Mesothelial cell of epicardium (in vitro differentiated cells): ENCODE measurements around the gene KCNK16. TPM values are rescaled to one million over a fixed set of nuclear protein-coding genes. Genes with fewer than 3 reads are reported as not detected.

Source experiments
- DNase-seq, 2 experiments: peaks; one replicate each; pipeline ENCODE4 v3.0.0; 2021; ENCODE audit warnings: low spot score in 2 of 2; ENCODE audit not compliant: unreplicated experiment in 2 of 2
- H3K27ac Mint-ChIP-seq: 2 replicates; pipeline ENCODE4 v1.8.0; 2021; ENCODE audit warnings: mixed read lengths
- H3K27me3 Mint-ChIP-seq: 2 replicates; pipeline ENCODE4 v1.8.0; 2021; ENCODE audit warnings: low read depth, mixed read lengths
- H3K36me3 Mint-ChIP-seq: 2 replicates; pipeline ENCODE4 v1.8.0; 2021; ENCODE audit warnings: mixed read lengths
- H3K4me1 Mint-ChIP-seq: 2 replicates; pipeline ENCODE4 v1.8.0; 2021; ENCODE audit warnings: mixed read lengths
- H3K4me3 Mint-ChIP-seq: 2 replicates; pipeline ENCODE4 v1.8.0; 2021; ENCODE audit warnings: mild to moderate bottlenecking, moderate library complexity, mixed read lengths
- H3K9me3 Mint-ChIP-seq: 2 replicates; pipeline ENCODE4 v1.8.0; 2021; ENCODE audit warnings: mixed read lengths
- CTCF ChIP-seq: fragments of 200-600 bp; sonication (generic); IDR thresholded peaks from one replicate; pipeline ENCODE4 v1.5.0; 2021; ENCODE audit warnings: antibody characterized with exemption; ENCODE audit not compliant: unreplicated experiment
- total RNA-seq: library from RNA; stranded (reverse); gene quantifications from 3 replicates; pipeline ENCODE4 v1.2.1, GENCODE V29; 2021

KCNK16 gene
- total RNA-seq, 1 donor from 2014 or later, result not detected

GRCh38 chr6:39280247-39280731, 42.2 kb downstream of the KCNK16 start:
- H3K36me3 Mint-ChIP-seq, result no peaks in the 10 kb centered on the region
- no peak overlapping the region for H3K27ac Mint-ChIP-seq

GRCh38 chr6:39279539-39279938, 43.0 kb downstream of the KCNK16 start:
- H3K27ac Mint-ChIP-seq, result no peak overlapping the region
- H3K9me3 Mint-ChIP-seq, result no peaks in the 10 kb centered on the region
- H3K4me3 Mint-ChIP-seq, result no peak overlapping the region
- H3K4me1 Mint-ChIP-seq, result no peaks in the 10 kb centered on the region
- TF ChIP-seq CTCF, result no peak
- H3K27me3 Mint-ChIP-seq, result peaks cover 16% of the 10 kb centered on the region
- no peak for DNase-seq
- H3K36me3 Mint-ChIP-seq, result no peaks in the 10 kb centered on the region

More at GRCh38 chr6:39280247-39280731, 42.2 kb downstream of the KCNK16 start:
- DNase-seq, result no peak
- no peak overlapping the region for H3K4me3 Mint-ChIP-seq
- H3K4me1 Mint-ChIP-seq, result no peaks in the 10 kb centered on the region
- peaks cover 14% of the 10 kb centered on the region for H3K27me3 Mint-ChIP-seq
- no peaks in the 10 kb centered on the region for H3K9me3 Mint-ChIP-seq
- no peak for TF ChIP-seq CTCF

- TF ChIP-seq CTCF, result no peak
- H3K36me3 Mint-ChIP-seq, result no peaks in the 10 kb centered on the region
- no peak overlapping the region for H3K27ac Mint-ChIP-seq
- no peaks in the 10 kb centered on the region for H3K9me3 Mint-ChIP-seq
- H3K4me3 Mint-ChIP-seq, result no peak overlapping the region
- H3K27me3 Mint-ChIP-seq, result peaks cover 11% of the 10 kb centered on the region
- H3K4me1 Mint-ChIP-seq, result no peaks in the 10 kb centered on the region
- no peak for DNase-seq
These were observed 46.0 kb downstream of the KCNK16 start for GRCh38 chr6:39276379-39276995.

GRCh38 chr6:39274903-39275302, 47.6 kb downstream of the KCNK16 start:
- no peak for DNase-seq
- Mint-ChIP-seq H3K27ac (no peak overlapping the region), H3K4me3 (no peak overlapping the region), H3K27me3 (peaks cover 8% of the 10 kb centered on the region), H3K9me3 (no peaks in the 10 kb centered on the region), H3K4me1 (peaks cover 2% of the 10 kb centered on the region), H3K36me3 (no peaks in the 10 kb centered on the region)
- TF ChIP-seq CTCF, result no peak

GRCh38 chr6:39274471-39274870, 48.0 kb downstream of the KCNK16 start:
- no peak for DNase-seq
- no peaks in the 10 kb centered on the region for H3K36me3 Mint-ChIP-seq
- no peak overlapping the region for H3K4me3 Mint-ChIP-seq
- TF ChIP-seq CTCF, result no peak
- peaks cover 5% of the 10 kb centered on the region for H3K4me1 Mint-ChIP-seq
- no peaks in the 10 kb centered on the region for H3K9me3 Mint-ChIP-seq
- H3K27me3 Mint-ChIP-seq, result peaks cover 8% of the 10 kb centered on the region
- H3K27ac Mint-ChIP-seq, result no peak overlapping the region
